ENCODE results near the gene AHI1.
A peak's percentile ranks its signal among the peaks of the same experiment; 100 is the strongest.

Gene AHI1

GRCh38 chr6:135298455-135298854, 199.1 kb downstream of the AHI1 start:
- ATAC-seq (ENCODE audit: low read depth) = no peak
- Histone ChIP-seq H3K4me1 (ENCODE audit: insufficient read depth, poor library complexity, severe bottlenecking) (no peaks in the 10 kb centered on the region), H3K36me3 (ENCODE audit: low read depth) (no peaks in the 10 kb centered on the region), H3K4me3 (ENCODE audit: severe bottlenecking) (no peak overlapping the region), H3K27ac (ENCODE audit: poor library complexity, severe bottlenecking) (no peak overlapping the region), H3K9me3 (ENCODE audit: severe bottlenecking) (no peaks in the 10 kb centered on the region), H3K27me3 (ENCODE audit: insufficient read depth, poor library complexity, severe bottlenecking) (no peaks in the 10 kb centered on the region)
- no peak for DNase-seq (ENCODE audit: low spot score)
- TF ChIP-seq CTCF (IDR thresholded peaks at IDR 0.05; ENCODE audit: poor library complexity, severe bottlenecking) = no peak

GRCh38 chr6:135296715-135297114, 200.8 kb downstream of the AHI1 start:
- Histone ChIP-seq H3K9me3 (ENCODE audit: severe bottlenecking) (no peaks in the 10 kb centered on the region), H3K4me1 (ENCODE audit: insufficient read depth, poor library complexity, severe bottlenecking) (no peaks in the 10 kb centered on the region), H3K27ac (ENCODE audit: poor library complexity, severe bottlenecking) (no peak overlapping the region), H3K27me3 (ENCODE audit: insufficient read depth, poor library complexity, severe bottlenecking) (no peaks in the 10 kb centered on the region), H3K4me3 (ENCODE audit: severe bottlenecking) (no peak overlapping the region), H3K36me3 (ENCODE audit: low read depth) (no peaks in the 10 kb centered on the region)
- ATAC-seq (ENCODE audit: low read depth) = no peak
- TF ChIP-seq CTCF (IDR thresholded peaks at IDR 0.05; ENCODE audit: poor library complexity, severe bottlenecking) = no peak
- no peak for DNase-seq (ENCODE audit: low spot score)

GRCh38 chr6:135295085-135295484, 202.5 kb downstream of the AHI1 start:
- no peak for TF ChIP-seq CTCF (IDR thresholded peaks at IDR 0.05; ENCODE audit: poor library complexity, severe bottlenecking)
- no peaks in the 10 kb centered on the region for H3K4me1 ChIP-seq (ENCODE audit: insufficient read depth, poor library complexity, severe bottlenecking)
- DNase-seq (ENCODE audit: low spot score) (no peak), ATAC-seq (ENCODE audit: low read depth) (no peak)
- no peaks in the 10 kb centered on the region for H3K9me3 ChIP-seq (ENCODE audit: severe bottlenecking)
- H3K27ac ChIP-seq (ENCODE audit: poor library complexity, severe bottlenecking) = no peak overlapping the region
- no peaks in the 10 kb centered on the region for H3K27me3 ChIP-seq (ENCODE audit: insufficient read depth, poor library complexity, severe bottlenecking)
- H3K4me3 ChIP-seq (ENCODE audit: severe bottlenecking) = no peak overlapping the region
- no peaks in the 10 kb centered on the region for H3K36me3 ChIP-seq (ENCODE audit: low read depth)

GRCh38 chr6:135291288-135292076, 206.1 kb downstream of the AHI1 start:
- ATAC-seq (ENCODE audit: low read depth) (peak; percentile 61; the same call in 2 of the 3 replicates), DNase-seq (ENCODE audit: low spot score) (no peak)
- no peak for TF ChIP-seq CTCF (IDR thresholded peaks at IDR 0.05; ENCODE audit: poor library complexity, severe bottlenecking)
- H3K27me3 ChIP-seq (ENCODE audit: insufficient read depth, poor library complexity, severe bottlenecking) = no peaks in the 10 kb centered on the region
- no peaks in the 10 kb centered on the region for H3K4me1 ChIP-seq (ENCODE audit: insufficient read depth, poor library complexity, severe bottlenecking)
- H3K27ac ChIP-seq (ENCODE audit: poor library complexity, severe bottlenecking) = no peak overlapping the region
- no peak overlapping the region for H3K4me3 ChIP-seq (ENCODE audit: severe bottlenecking)
- H3K9me3 ChIP-seq (ENCODE audit: severe bottlenecking) = no peaks in the 10 kb centered on the region
- no peaks in the 10 kb centered on the region for H3K36me3 ChIP-seq (ENCODE audit: low read depth)

- no peak overlapping the region for H3K4me3 ChIP-seq (ENCODE audit: severe bottlenecking)
- no peak for TF ChIP-seq CTCF (IDR thresholded peaks at IDR 0.05; ENCODE audit: poor library complexity, severe bottlenecking)
- DNase-seq (ENCODE audit: low spot score) (no peak), ATAC-seq (ENCODE audit: low read depth) (no peak)
- H3K27me3 ChIP-seq (ENCODE audit: insufficient read depth, poor library complexity, severe bottlenecking) = no peaks in the 10 kb centered on the region
- no peaks in the 10 kb centered on the region for H3K9me3 ChIP-seq (ENCODE audit: severe bottlenecking)
- no peak overlapping the region for H3K27ac ChIP-seq (ENCODE audit: poor library complexity, severe bottlenecking)
- H3K36me3 ChIP-seq (ENCODE audit: low read depth) = no peaks in the 10 kb centered on the region; the same call in 1 of the 2 replicates
- H3K4me1 ChIP-seq (ENCODE audit: insufficient read depth, poor library complexity, severe bottlenecking) = no peaks in the 10 kb centered on the region
Observed at GRCh38 chr6:135289816-135290215, 207.7 kb downstream of the AHI1 start.
